HG03460 (cell line): ENCODE data around the gene SHROOM3.

Experiments used
- ATAC-seq: cut with Tn5 transposase; IDR thresholded peaks from one replicate; pipeline ENCODE4 v1.9.1; 2021; ENCODE audit not compliant: unreplicated experiment

SHROOM3 gene

GRCh38 chr4:76615999-76616398 lies 181.0 kb downstream of the SHROOM3 start:
- no peak for ATAC-seq

- ATAC-seq = no peak
These were observed 181.5 kb downstream of the SHROOM3 start for GRCh38 chr4:76616526-76616925.

- no peak for ATAC-seq
These were observed 185.9 kb downstream of the SHROOM3 start for GRCh38 chr4:76620723-76621468.

- ATAC-seq = no peak
These were observed 187.1 kb downstream of the SHROOM3 start for GRCh38 chr4:76622126-76622525.

- ATAC-seq = no peak
These were observed 187.7 kb downstream of the SHROOM3 start for GRCh38 chr4:76622717-76623116.

GRCh38 chr4:76623217-76624045 lies 188.4 kb downstream of the SHROOM3 start:
- ATAC-seq = no peak

- ATAC-seq = no peak
These were observed 189.2 kb downstream of the SHROOM3 start for GRCh38 chr4:76624241-76624681.

- ATAC-seq = no peak
These were observed 190.1 kb downstream of the SHROOM3 start for GRCh38 chr4:76624931-76625715.

- ATAC-seq = no peak
These were observed 191.8 kb downstream of the SHROOM3 start for GRCh38 chr4:76626686-76627465.

- ATAC-seq = no peak
These were observed 193.2 kb downstream of the SHROOM3 start for GRCh38 chr4:76628251-76628650.

GRCh38 chr4:76630741-76631140 lies 195.7 kb downstream of the SHROOM3 start:
- no peak for ATAC-seq

- no peak for ATAC-seq
These were observed 199.2 kb downstream of the SHROOM3 start for GRCh38 chr4:76634220-76634619.

- ATAC-seq = no peak
These were observed 202.8 kb downstream of the SHROOM3 start for GRCh38 chr4:76637712-76638361.

- ATAC-seq = no peak
These were observed 204.3 kb downstream of the SHROOM3 start for GRCh38 chr4:76639288-76639687.

GRCh38 chr4:76640353-76640910 lies 205.4 kb downstream of the SHROOM3 start:
- no peak for ATAC-seq

- ATAC-seq = no peak
These were observed 206.3 kb downstream of the SHROOM3 start for GRCh38 chr4:76641351-76641750.

GRCh38 chr4:76641758-76642157 lies 206.7 kb downstream of the SHROOM3 start:
- no peak for ATAC-seq

GRCh38 chr4:76644831-76645485 lies 209.9 kb downstream of the SHROOM3 start:
- no peak for ATAC-seq

- no peak for ATAC-seq
These were observed 214.1 kb downstream of the SHROOM3 start for GRCh38 chr4:76649086-76649485.
